ENCODE results near the gene TPRN.

GRCh38 chr9:137190315-137190856 is 10.2 kb downstream of the TPRN start:
- TF ChIP-seq CTCF (IDR thresholded peaks at IDR 0.05) (no peak), POLR2A (IDR thresholded peaks at IDR 0.05) (no peak)
